ENCODE data around the gene GRPEL1.

The GRPEL1 gene

DNA sequence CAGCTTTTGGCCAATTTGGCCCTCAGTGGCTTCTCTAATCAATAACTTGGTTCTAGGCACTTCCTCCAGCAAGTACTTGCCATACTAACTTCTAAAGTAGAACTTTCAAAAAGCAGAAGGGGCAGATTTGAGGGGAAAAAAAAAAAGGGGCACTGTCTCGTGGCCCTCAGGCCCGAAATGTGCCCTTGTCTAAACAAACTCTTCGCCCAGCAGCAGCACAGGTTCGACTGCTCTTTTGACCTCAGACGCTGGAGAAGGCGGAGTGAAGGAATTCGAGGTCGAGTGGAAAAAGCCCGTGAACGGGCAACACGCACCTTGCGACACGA lies 775 bp downstream of the GRPEL1 start:
- no peak for DNase-seq (ENCODE audit: extremely low read depth in 1 of 2, low read depth in 1 of 2)

DNA sequence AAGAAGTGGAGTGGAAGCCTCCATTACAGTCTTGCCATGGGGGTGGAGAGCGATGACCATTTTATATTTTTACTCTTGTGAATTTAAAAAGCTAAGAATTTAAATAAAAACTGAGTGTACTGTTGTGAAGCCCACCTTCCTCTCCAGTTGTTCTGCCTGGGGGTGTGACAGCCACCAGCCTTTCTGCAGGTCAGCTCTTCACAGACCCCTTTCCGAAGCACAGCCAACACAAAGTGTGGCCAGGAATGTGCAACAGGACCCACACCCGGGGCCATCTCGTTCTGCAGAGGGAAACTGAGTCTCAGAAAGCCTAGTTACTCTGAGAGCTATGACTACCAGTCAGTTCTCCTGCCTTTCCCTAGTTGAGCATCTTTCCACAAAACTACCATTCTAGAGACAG lies 1.4 kb downstream of the GRPEL1 start:
- DNase-seq (ENCODE audit: extremely low read depth in 1 of 2, low read depth in 1 of 2): no peak

DNA sequence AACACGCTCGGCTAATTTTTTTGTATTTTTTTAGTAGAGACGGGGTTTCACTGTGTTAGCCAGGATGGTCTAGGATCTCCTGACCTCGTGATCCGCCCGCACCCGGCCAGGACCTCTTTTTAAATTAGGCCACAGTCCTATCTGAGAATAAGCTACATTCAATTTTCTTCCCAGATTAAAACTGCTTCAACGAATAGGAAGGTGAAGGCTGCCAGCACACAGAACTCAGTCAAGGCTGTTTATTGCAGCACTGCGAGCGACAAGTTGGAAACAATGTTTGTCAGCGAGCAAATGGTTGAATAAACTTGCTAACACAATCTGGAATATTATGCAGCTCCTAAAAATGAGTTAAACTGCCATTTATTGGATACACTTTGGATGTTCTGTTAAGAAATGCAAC lies 1.9 kb downstream of the GRPEL1 start:
- no peak for DNase-seq (ENCODE audit: extremely low read depth in 1 of 2, low read depth in 1 of 2)

DNA sequence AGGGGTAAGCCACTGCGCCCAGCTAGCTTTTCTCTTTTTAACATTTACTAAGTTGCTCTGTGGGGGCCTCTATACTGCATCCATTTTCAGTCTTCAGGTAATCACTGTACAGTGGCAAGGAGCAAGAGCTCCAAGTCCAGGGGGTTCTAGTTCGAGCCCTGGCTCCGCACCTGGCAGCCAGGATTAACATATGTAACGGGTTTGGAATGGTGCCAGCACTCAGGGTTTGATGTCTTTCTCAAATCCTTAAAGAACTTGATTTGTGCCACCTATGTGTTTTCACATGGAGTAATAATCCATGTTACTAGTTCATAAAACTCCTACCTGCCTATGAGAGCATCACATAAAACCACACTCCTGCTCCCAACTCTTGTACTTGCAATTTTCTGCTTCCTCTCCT lies 4.5 kb downstream of the GRPEL1 start:
- no peak for DNase-seq (ENCODE audit: extremely low read depth in 1 of 2, low read depth in 1 of 2)

DNA sequence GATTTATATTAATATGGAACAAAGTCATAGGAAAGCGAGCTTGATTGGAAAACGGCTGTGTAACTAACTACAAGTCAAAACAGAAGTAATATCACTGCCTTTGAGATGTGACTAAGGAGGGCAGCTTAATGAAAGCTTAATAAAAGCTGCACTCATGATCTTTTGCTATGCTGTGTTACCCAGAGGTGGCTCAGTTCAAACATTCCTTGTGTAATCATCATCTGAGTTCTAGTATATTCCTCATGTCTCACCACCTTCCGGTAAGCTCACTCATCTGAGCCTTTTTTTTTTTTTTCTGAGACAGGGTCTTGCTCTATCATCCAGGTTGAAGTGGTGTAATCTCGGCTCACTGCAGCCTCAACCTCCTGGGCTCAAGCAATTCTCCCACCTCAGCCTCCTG lies 5.0 kb downstream of the GRPEL1 start:
- no peak for DNase-seq (ENCODE audit: extremely low read depth in 1 of 2, low read depth in 1 of 2)

DNA sequence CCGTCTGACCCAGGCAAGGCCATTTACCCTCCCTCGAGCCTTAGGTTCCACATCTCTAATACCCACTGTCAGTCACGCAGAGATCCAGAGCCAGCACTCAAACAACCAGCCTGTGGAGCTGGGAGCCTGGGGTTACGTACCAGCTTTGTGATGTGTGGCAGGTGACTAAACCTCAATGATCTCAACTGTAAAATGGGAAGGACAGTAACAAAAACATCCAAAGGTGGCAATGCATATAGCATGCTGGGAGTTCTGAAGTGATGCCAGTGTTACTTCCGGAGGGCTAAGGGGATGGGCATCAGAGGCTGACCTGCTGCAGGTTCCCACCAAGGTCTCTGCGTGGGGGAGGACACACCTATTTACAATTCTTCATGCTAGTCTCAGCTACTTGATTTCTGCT lies 6.0 kb downstream of the GRPEL1 start:
- no peak for DNase-seq (ENCODE audit: extremely low read depth in 1 of 2, low read depth in 1 of 2)

DNA sequence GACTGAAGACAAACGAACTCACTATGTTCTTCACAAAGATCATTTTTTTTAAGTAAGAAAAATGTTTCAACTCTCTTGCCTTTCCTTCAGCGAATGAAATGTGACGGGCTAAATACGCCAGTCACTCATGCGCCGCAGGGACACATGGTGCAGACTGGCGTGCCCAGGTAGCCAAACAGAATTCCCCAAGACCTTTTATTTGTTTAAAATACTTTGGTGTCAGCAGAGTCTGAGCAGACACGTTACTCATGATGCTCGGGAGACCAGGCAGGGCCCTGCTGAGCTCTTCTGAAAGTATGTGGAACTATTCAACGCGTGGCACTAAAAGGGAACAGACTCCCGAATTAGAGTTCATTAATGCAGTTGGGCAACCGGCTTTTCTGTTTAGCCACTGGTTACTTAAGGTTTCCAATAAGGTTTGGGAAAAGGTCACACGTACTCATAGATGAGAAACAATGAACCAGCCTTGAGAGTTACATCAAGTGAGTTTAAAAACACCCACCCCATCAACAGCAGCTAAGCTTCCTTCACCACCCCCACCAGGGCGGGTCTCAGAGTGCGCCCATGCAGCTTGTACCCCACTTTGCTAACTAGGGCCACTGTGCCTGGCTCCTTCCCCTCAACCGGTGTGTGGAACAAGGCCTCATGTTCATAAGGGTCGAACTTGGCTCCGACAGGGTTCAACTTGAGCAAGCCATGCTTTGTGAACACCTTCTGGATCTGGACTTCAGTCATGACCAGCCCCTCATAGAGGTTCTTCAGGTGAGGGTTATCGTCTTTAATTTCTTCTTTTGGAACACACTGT lies 7.3 kb downstream of the GRPEL1 start:
- no peak for DNase-seq (ENCODE audit: extremely low read depth in 1 of 2, low read depth in 1 of 2)

DNA sequence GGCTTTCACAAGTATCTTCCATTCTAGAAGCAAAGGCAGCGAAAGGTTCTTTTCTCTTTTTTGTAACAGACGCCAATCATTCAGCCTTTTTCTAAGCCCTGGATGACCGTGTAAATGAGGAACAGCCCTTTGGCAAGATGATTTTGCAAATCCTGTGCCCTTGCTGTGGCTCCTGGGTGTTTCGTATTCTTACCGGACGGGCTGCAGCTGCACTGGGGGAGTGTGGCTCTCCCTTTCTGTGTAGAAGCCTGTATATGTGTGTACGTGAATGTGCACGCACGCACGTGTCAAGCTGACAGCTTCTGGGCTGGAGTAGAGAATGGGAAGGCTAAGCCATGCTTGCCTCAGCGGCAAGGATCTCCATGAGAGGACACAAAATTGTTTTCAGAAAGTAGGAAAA lies 8.2 kb downstream of the GRPEL1 start:
- DNase-seq (ENCODE audit: extremely low read depth in 1 of 2, low read depth in 1 of 2): no peak

DNA sequence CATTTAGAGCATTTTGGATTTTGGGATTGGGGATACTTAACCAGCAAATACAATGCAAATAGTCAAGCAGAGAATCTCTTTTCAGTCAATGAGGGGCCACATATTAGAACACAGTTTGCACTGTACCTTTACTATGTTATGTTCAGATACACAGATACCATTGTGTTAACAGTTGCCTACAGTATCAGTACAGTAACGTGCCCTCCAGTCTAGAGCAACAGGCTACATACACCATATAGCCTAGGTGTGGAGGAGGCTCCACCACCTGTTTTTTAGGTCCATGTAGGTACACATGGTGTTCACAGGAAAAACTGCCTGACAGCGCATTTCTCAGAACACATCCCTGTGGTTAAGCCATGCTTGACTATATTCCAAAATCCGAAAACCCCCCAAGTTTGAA lies 9.1 kb downstream of the GRPEL1 start:
- no peak for DNase-seq (ENCODE audit: extremely low read depth in 1 of 2, low read depth in 1 of 2)

DNA sequence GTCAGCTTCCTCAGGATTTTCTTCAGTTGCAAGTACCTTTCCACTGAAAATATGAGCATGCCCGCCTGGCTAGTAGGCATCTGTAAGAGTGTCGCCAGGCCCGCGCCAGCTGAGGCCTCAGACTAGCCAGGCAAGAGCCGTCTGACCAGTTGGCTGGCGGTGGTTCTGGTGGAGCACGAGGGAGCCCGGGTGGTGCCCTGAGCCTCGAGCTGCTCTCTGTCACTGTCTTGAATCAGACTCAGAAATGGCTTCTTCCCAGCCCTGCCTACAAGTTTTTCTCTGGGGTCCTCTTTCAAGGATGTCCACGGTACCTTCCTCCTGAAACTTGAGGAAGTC lies 11.9 kb downstream of the GRPEL1 start:
- DNase-seq (ENCODE audit: extremely low read depth in 1 of 2, low read depth in 1 of 2): no peak

DNA sequence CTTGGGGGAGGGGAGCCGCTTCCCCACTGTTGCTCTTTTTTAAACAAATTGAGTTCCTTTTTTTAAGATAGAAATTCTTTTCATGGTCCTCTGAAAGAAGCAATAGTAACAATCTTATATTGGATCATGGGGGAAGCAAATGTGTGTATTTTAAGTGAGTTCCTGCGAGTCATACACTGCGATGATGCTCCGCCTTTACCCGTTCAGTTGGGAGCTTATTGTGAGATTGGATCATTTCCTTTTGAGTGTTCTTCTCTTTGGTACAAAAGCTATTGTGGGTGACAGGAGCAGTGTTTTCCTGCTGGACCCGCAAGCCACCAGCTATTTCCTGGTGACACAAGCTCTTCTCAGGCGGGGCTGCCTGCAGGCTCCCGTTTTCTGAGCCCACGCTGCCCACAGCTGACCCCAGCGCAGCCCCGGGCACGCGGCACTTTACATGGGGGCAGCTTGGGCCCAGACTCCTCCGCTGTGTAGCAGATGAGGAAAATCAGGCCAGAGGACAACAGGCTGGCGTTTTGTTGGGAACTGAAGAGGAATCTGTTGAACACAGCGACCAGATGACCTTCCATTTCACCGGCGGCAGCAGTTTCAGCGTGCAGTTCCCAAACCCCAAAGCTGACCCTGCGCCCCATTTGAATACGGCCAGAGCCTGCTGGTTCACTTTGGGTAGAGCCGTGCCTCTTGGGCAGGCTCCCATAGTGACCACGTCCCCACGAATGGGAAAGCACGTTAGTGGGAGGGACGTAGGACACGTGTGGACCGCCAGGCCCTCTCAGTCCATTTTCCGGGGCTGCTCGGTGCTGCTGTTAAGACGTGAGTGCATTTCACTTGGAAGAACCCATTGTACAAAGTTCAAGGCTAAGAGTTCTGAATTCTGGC lies 12.5 kb downstream of the GRPEL1 start:
- DNase-seq (ENCODE audit: extremely low read depth in 1 of 2, low read depth in 1 of 2): no peak

DNA sequence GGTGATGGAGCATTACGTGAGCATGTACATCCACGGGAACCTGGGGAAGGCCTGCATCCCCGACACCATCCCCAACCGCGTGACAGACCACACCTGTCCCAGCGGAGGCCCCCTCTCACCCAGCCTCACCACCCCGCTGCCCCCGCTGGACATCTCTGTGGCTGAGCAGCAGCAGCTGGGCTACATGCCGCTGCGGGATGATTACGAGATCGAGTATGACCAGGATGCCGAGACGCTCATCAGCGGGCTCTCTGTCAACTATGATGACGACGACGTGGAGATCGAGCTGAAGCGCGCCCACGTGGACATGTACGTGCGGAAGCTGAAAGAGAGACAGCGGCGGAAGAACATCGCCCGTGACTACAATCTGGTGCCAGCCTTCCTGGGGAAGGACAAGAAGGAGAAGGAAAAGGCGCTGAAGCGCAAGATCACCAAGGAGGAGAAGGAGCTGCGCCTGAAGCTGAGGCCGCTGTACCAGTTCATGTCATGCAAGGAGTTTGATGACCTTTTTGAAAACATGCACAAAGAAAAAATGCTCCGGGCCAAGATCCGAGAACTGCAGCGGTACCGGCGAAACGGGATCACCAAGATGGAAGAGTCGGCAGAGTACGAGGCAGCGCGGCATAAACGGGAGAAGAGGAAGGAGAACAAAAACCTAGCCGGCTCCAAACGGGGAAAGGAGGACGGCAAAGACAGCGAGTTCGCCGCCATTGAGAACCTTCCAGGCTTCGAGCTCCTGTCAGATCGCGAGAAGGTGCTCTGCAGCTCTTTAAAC lies 13.6 kb downstream of the GRPEL1 start:
- no peak for DNase-seq (ENCODE audit: extremely low read depth in 1 of 2, low read depth in 1 of 2)

DNA sequence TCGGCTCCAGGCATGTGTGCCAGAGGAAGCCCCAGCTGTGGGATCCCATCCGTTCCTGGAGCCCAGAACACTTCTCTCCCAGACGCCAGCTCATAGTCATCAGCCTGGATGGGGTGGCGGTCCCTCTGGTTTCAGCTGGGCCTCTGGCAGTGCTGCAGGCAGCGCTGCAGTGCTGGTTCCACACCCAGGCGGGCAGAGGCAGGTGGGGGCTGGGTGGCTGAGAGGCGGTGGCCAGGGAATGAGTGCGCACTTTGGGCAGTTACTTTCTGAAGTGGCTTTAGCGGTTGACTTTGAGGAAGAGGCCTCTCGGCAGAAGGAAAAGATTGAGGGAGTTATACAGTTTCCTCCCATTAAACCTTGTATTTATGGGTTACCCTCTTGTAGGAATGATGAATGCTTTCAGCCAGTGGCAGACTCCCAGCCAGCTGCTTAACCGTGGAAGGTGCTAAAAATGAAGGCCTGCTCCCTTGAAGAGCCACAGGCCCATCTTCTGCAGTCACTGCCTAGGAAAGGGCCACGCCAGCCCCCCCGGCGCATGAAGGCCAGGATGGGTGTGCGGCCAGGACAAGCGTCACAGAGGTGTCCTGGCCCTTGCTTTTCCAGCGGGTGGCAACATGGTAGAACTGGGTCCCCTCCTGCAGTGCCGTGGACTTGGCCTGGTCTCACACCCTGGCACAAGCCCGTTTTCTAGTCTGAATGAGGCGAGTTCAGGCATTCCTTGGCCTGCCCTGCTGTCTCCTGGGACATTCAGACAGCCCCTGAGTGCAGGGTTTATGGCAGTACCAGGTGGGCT lies 14.7 kb downstream of the GRPEL1 start:
- no peak for DNase-seq (ENCODE audit: extremely low read depth in 1 of 2, low read depth in 1 of 2)

DNA sequence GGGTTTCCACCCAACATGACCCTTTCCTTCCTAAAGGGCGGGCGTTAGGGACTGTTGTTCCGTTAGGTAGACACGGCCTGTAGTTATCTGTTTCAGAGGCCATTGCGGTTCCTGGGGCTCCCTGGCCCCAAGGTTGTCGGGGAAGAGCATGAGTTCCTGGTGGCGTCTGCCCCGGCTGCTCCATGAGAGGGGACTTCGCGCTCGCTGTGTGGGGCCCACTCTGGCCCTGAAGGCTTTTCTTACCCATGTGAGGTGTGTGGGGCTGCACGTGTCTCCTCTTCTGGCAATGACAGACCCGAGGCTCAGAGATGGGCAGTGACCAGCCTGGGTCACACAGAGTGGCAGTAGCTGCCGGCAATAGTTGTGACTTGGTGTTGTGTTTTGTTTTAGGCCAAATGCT lies 15.6 kb downstream of the GRPEL1 start:
- no peak for DNase-seq (ENCODE audit: extremely low read depth in 1 of 2, low read depth in 1 of 2)

DNA sequence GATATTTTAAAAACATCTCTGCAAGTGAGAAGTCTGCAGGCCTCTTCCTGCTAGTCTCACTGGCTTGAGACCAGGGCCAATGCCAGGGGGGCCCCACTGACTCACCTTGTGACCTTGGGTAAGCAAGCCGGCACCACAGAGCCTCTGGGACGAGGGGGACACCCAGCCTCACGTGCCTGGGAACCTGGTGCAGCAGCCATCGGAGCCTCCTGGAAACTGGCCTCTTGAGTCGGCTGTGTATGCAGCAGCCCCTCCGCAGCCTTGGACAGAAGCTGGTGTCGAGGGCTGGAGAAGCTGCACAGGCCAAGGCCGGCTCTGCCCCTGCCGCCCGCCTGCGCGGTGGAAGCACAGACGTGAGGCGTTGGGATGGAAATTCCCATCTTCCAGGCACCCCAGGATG lies 16.0 kb downstream of the GRPEL1 start:
- DNase-seq (ENCODE audit: extremely low read depth in 1 of 2, low read depth in 1 of 2): no peak

DNA sequence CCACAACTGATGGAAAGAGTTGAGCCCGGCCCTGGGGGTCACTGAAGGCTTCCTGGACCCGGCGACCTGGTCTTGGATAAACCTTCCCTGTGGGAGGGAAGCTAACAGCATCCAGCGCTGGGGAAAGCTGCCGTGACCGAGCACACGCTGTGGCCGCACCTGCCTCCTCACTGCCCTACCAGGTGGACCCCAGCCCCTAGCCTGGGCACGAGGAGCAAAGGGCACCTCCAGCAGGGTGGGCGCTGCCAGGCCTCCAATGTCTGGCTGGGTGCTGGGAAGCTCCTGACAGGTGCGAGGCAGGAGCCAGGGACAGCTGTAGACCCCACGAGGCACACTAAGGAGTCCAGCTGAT lies 16.7 kb downstream of the GRPEL1 start:
- DNase-seq (ENCODE audit: extremely low read depth in 1 of 2, low read depth in 1 of 2): no peak

DNA sequence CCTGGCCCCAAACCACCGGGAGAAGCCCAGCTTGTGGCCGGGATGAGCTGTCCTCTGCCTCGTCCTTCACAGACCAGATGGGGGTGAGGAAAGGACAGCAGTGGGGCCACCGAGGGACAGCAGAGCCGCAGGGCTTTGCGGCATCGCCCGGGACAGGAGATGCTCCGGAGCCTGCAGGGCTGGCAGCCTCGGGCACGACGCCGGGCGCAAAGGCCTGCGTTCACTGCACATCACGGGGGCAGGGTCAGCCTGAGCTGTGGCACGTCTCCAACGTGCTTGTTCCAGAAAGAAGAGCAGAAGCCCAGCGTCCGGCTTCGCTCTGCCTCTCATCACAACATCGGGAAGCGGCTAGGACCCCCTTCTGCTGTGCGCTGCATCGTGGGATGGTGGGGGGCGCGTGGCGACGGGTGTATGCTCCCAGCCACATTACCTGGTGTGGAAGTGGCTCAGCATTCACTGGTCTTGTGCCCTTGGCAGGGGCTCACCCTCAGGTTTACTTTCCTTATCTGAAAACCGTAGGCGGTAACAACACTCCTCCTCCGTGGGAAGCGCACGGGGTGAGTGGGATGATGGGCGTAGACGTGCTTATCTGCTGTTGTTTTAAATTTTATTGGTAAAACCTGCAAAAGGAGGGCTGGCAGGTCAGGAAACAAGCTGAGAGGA lies 17.3 kb downstream of the GRPEL1 start:
- DNase-seq (ENCODE audit: extremely low read depth in 1 of 2, low read depth in 1 of 2): no peak

DNA sequence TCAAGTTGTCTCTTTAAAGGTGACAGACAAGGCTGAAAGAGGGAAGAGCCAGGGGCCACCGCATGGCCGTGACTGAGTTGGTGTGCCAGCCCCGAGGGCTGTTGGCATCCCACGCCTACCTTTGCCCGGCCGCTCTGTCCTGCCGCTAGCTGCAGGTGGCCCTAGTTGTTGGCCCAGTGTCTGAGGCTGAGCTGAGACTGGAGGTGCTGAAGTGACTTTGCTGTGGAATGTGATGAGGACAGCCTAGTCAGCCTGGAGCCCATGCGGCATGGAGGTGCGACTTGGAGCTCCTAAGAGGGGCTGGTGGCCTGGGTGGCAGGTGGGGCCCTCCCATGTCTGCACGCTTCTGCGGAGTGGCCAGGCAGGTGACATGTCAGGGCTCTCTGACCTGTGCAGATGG lies 18.1 kb downstream of the GRPEL1 start:
- DNase-seq (ENCODE audit: extremely low read depth in 1 of 2, low read depth in 1 of 2): no peak

DNA sequence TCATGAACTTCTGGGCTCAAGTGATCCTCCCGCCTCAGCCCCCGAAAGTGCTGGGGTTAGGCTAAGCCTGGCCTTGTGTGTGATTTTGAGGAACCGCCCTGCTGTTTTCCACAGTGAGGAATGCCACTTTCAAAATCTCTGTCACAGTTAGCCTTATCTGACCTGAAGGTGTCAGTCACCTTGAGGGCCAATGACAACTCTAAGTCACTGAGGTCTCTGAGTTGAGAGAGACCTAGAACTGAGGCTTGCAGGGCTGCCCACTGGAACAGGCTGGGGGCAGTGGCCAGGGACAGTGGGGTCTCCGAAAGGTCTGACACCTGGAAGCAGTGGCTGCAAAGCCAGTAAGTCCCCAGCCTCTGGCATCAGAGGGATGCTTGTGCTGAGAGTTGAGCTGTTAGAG lies 18.6 kb downstream of the GRPEL1 start:
- DNase-seq (ENCODE audit: extremely low read depth in 1 of 2, low read depth in 1 of 2): no peak

DNA sequence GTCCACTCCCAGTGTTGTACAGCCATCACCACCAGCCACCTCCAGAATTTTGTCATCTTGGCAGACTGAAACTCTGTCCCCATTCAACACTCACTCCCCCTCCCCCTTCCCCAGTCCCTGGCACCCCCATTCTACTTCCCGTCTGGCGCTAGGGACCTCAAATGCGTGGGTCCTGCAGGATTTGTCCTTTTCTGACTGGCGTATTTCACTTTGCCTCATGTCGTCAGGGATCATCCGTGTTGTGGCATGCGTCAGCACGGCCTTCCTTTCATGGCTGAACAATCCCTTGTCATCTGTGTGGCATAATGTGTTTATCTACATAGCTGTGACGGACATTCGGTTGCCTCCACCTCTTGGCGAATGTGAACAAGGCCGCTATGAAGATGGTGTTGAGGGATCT lies 19.2 kb downstream of the GRPEL1 start:
- no peak for DNase-seq (ENCODE audit: extremely low read depth in 1 of 2, low read depth in 1 of 2)

DNA sequence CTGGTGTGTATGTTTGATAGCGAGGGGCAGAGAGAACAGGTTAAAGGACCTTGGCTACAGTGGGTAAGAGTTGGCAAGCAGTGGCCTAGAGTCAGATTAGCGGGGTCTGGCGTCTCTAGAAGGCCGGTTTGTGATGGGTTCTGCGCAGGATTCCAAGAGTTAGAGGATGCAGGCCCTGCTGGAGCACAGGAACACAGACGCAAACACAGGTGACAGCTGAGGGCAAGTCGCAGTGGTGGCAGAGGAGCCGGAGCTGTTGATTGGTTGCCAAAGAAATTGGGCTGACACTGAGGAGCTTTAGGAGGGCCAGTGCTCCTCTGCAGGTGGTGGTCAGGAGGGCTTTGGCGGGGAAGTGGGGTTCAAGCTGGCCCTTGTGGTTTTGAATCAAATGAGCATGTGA lies 20.9 kb downstream of the GRPEL1 start:
- DNase-seq (ENCODE audit: extremely low read depth in 1 of 2, low read depth in 1 of 2): no peak

Measured in activated CD8-positive, alpha-beta memory T cell treated with anti-CD3 and anti-CD28 coated beads for 1 hour (primary cell).